CD14-positive monocyte (primary cell): Measurements from ENCODE around the gene IL19. TPM values are rescaled to one million over a fixed set of nuclear protein-coding genes. Genes with fewer than 3 reads are reported as not detected.

ENCODE experiments used
- DNase-seq, 3 donors: peaks; one replicate each; pipeline ENCODE4 v3.0.0-alpha.2; 2011 to 2022
- H2AFZ ChIP-seq: 2 replicates; pipeline ENCODE4 v1.6.0; 2012; ENCODE audit warnings: mild to moderate bottlenecking, low read depth, low read length, inconsistent platforms; ENCODE audit not compliant: insufficient read depth, poor library complexity, severe bottlenecking
- H3K27ac ChIP-seq, 2 donors: 1 replicate in 1 of 2; 2 replicates in 1 of 2; pipeline ENCODE4 v1.5.1; 2012 to 2013; ENCODE audit warnings: low read length in 2 of 2, control low read depth in 1 of 2, inconsistent platforms in 1 of 2, low read depth in 1 of 2, mild to moderate bottlenecking in 1 of 2
- H3K27me3 ChIP-seq, 2 donors: one replicate each; pipeline versions ENCODE4 v1.6.0 to v1.6.1; 2011 to 2013; ENCODE audit warnings: low read length in 2 of 2; ENCODE audit not compliant: control insufficient read depth in 2 of 2, insufficient read depth in 2 of 2
- H3K36me3 ChIP-seq, 2 donors: replicated peaks in 1 of 2; 1 replicate in 1 of 2; 2 replicates in 1 of 2; pipeline versions ENCODE4 v1.5.1 to v1.6.1; 2012 to 2013; ENCODE audit warnings: low read length in 2 of 2, control low read depth in 1 of 2, inconsistent platforms in 1 of 2, mild to moderate bottlenecking in 1 of 2; ENCODE audit not compliant: insufficient read depth in 2 of 2, control insufficient read depth in 1 of 2
- H3K4me1 ChIP-seq, 2 donors: 1 replicate in 1 of 2; 2 replicates in 1 of 2; pipeline versions ENCODE4 v1.5.1 to v1.6.1; 2012 to 2013; ENCODE audit warnings: low read length in 2 of 2, control low read depth in 1 of 2, inconsistent platforms in 1 of 2, mild to moderate bottlenecking in 1 of 2, moderate library complexity in 1 of 2; ENCODE audit not compliant: insufficient read depth in 2 of 2, control insufficient read depth in 1 of 2
- H3K4me2 ChIP-seq: replicated peaks from 2 replicates; pipeline ENCODE3; 2012; ENCODE audit warnings: low read length, moderate library complexity, mild to moderate bottlenecking; ENCODE audit not compliant: poor library complexity, severe bottlenecking; ENCODE audit errors: extremely low read depth
- H3K4me3 ChIP-seq, 3 experiments: fragments of 200-600 bp in 1 of 3; sonication (generic) in 1 of 3; replicated peaks in 1 of 3; 1 replicate in 2 of 3; 2 replicates in 1 of 3; pipeline ENCODE4 v1.5.1; 2011 to 2013; ENCODE audit warnings: low read length in 3 of 3, mild to moderate bottlenecking in 3 of 3, control low read depth in 2 of 3, low read depth in 2 of 3, inconsistent platforms in 1 of 3, moderate library complexity in 1 of 3
- H3K79me2 ChIP-seq: 2 replicates; pipeline ENCODE4 v1.6.0; 2012; ENCODE audit warnings: mild to moderate bottlenecking, control low read depth, inconsistent platforms, low read length, moderate library complexity; ENCODE audit not compliant: insufficient read depth
- H3K9ac ChIP-seq: 2 replicates; pipeline ENCODE4 v1.6.0; 2017; ENCODE audit warnings: low read length, mild to moderate bottlenecking; ENCODE audit not compliant: insufficient read depth, poor library complexity, severe bottlenecking
- H3K9me3 ChIP-seq, 2 donors: replicated peaks in 1 of 2; 1 replicate in 1 of 2; 2 replicates in 1 of 2; pipeline versions ENCODE4 v1.5.1 to v1.6.1; 2012 to 2013; ENCODE audit warnings: low read length in 2 of 2, control low read depth in 1 of 2; ENCODE audit not compliant: control insufficient read depth in 1 of 2, insufficient read depth in 1 of 2
- H4K20me1 ChIP-seq: 2 replicates; pipeline ENCODE4 v1.6.0; 2012; ENCODE audit warnings: mild to moderate bottlenecking, low read length, control low read depth, moderate library complexity; ENCODE audit not compliant: insufficient read depth
- H3K27ac Mint-ChIP-seq, 7 donors: one replicate each; pipeline ENCODE4 v1.8.0; 2020; ENCODE audit warnings: mild to moderate bottlenecking in 7 of 7, mixed read lengths in 7 of 7, moderate library complexity in 6 of 7, inconsistent platforms in 2 of 7
- H3K27me3 Mint-ChIP-seq, 3 donors: one replicate each; pipeline ENCODE4 v1.8.0; 2021 to 2022; ENCODE audit warnings: low read depth in 3 of 3, mild to moderate bottlenecking in 3 of 3, mixed read lengths in 3 of 3, moderate library complexity in 3 of 3, inconsistent platforms in 1 of 3
- H3K36me3 Mint-ChIP-seq, 2 donors: one replicate each; pipeline ENCODE4 v1.8.0; 2020; ENCODE audit warnings: mixed read lengths in 2 of 2, inconsistent platforms in 1 of 2, mild to moderate bottlenecking in 1 of 2
- H3K4me1 Mint-ChIP-seq: one replicate; pipeline ENCODE4 v1.8.0; 2020; ENCODE audit warnings: mild to moderate bottlenecking, mixed read lengths
- H3K4me3 Mint-ChIP-seq, 2 donors: one replicate each; pipeline ENCODE4 v1.8.0; 2020; ENCODE audit warnings: mild to moderate bottlenecking in 2 of 2, mixed read lengths in 2 of 2, moderate library complexity in 1 of 2
- H3K9me3 Mint-ChIP-seq, 7 donors: one replicate each; pipeline ENCODE4 v1.8.0; 2020 to 2022; ENCODE audit warnings: mixed read lengths in 7 of 7, mild to moderate bottlenecking in 6 of 7, moderate library complexity in 6 of 7, inconsistent platforms in 2 of 7
- CTCF ChIP-seq: fragments of 200-600 bp; IDR thresholded peaks from one replicate; pipeline ENCODE4 v1.8.0; 2022; ENCODE audit warnings: antibody characterized with exemption, mild to moderate bottlenecking
- WGBS: methylation state at CpG from one replicate; pipeline ENCODE4 v1.1.5; 2013; ENCODE audit warnings: missing lambda C conversion rate; ENCODE audit not compliant: insufficient coverage; 5-methylcytosine and 5-hydroxymethylcytosine counted together
- intact Hi-C, 2 donors: fragments of 100-400 bp; cut with micrococcal nuclease; formaldehyde crosslinking; loops; one replicate each; pipeline versions ENCODE4 v1.15.0 to v1.15.1; 2023
- polyA plus RNA-seq, 3 donors: library from polyadenylated mRNA; depleted of rRNA in 1 of 3; unstranded in 2 of 3; stranded (reverse) in 1 of 3; fragments of 300-500 nt in 2 of 3; fragments of >200 nt in 1 of 3; fragmentation: Illumina TruSeq in 2 of 3; gene quantifications; 1 replicate in 2 of 3; 2 replicates in 1 of 3; pipeline ENCODE4 v1.2.3, GENCODE V29; 2012 to 2021

Gene IL19
- polyA plus RNA-seq, 3 donors, result 0.41 TPM; not detected in 2

- Mint-ChIP-seq H3K9me3 (no peaks in the 10 kb centered on the region), H3K27ac (peak overlapping the region in 1 of 7 donors; percentile 11), H3K27me3 (peaks cover 0 to 2% (median 0%) of the 10 kb centered on the region in 3 donors), H3K4me1 (peaks cover 36% of the 10 kb centered on the region), H3K4me3 (no peak overlapping the region), H3K36me3 (peaks cover 0 to 2% of the 10 kb centered on the region in 2 donors)
- H3K4me3 ChIP-seq, result no peak overlapping the region
- WGBS, result 75% methylated on average over 2 of the region's 2 CpGs
- H3K79me2 ChIP-seq, result no peaks in the 10 kb centered on the region
- no peak for TF ChIP-seq CTCF
- DNase-seq, result no peak
- H2AFZ ChIP-seq, result no peak overlapping the region
- H3K9ac ChIP-seq, result no peak overlapping the region
- intact Hi-C loops, result no loop called here
- no peaks in the 10 kb centered on the region for H4K20me1 ChIP-seq
- H3K27me3 ChIP-seq, result no peaks in the 10 kb centered on the region
- no peaks in the 10 kb centered on the region for H3K36me3 ChIP-seq
- H3K27ac ChIP-seq, result peak overlapping the region in 1 of 2 donors; percentile 12
- H3K4me1 ChIP-seq, result peaks cover 21 to 40% of the 10 kb centered on the region in 2 donors
- no peaks in the 10 kb centered on the region for H3K9me3 ChIP-seq
- no peak overlapping the region for H3K4me2 ChIP-seq
Observed at GRCh38 chr1:206752481-206752880, 18.1 kb upstream of the IL19 start.

GRCh38 chr1:206753141-206753540, 17.4 kb upstream of the IL19 start:
- H3K4me3 ChIP-seq, result no peak overlapping the region
- H4K20me1 ChIP-seq, result no peaks in the 10 kb centered on the region
- no peaks in the 10 kb centered on the region for H3K27me3 ChIP-seq
- TF ChIP-seq CTCF, result no peak
- DNase-seq, result peak; percentile 63 to 87 (median 78)
- H3K9ac ChIP-seq, result no peak overlapping the region
- H3K36me3 Mint-ChIP-seq, result peaks cover 0 to 2% of the 10 kb centered on the region in 2 donors
- H3K27ac ChIP-seq, result peak overlapping the region in 1 of 2 donors; percentile 12
- peaks cover 0 to 2% (median 0%) of the 10 kb centered on the region in 3 donors for H3K27me3 Mint-ChIP-seq
- intact Hi-C loops, result no loop called here
- no CpG with 5 or more reads among the region's 3 CpGs for WGBS
- peak overlapping the region in 5 of 7 donors; percentile 25 to 77 (median 59) for H3K27ac Mint-ChIP-seq
- H3K4me3 Mint-ChIP-seq, result no peak overlapping the region
- no peak overlapping the region for H2AFZ ChIP-seq
- peaks cover 22 to 40% of the 10 kb centered on the region in 2 donors for H3K4me1 ChIP-seq
- peaks cover 33% of the 10 kb centered on the region for H3K4me1 Mint-ChIP-seq
- H3K9me3 Mint-ChIP-seq, result no peaks in the 10 kb centered on the region
- no peaks in the 10 kb centered on the region for H3K79me2 ChIP-seq
- no peaks in the 10 kb centered on the region for H3K36me3 ChIP-seq
- no peak overlapping the region for H3K4me2 ChIP-seq
- no peaks in the 10 kb centered on the region for H3K9me3 ChIP-seq
